T follicular helper cell (primary cell): Measurements from ENCODE around the gene COX7A2.
A peak's percentile ranks its signal among the peaks of the same experiment; 100 is the strongest.

Experiments
- DNase-seq: peaks from one replicate; pipeline ENCODE4 v3.0.0-alpha.2; 2020; ENCODE audit warnings: low read depth
- total RNA-seq, 2 experiments: gene quantifications; one replicate each; lab custom pipeline; 2026; lab: John Stamatoyannopoulos, UW

Gene COX7A2, protein sequence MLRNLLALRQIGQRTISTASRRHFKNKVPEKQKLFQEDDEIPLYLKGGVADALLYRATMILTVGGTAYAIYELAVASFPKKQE
- total RNA-seq = 67.9 to 115 reads per million in 2 experiments

DNA sequence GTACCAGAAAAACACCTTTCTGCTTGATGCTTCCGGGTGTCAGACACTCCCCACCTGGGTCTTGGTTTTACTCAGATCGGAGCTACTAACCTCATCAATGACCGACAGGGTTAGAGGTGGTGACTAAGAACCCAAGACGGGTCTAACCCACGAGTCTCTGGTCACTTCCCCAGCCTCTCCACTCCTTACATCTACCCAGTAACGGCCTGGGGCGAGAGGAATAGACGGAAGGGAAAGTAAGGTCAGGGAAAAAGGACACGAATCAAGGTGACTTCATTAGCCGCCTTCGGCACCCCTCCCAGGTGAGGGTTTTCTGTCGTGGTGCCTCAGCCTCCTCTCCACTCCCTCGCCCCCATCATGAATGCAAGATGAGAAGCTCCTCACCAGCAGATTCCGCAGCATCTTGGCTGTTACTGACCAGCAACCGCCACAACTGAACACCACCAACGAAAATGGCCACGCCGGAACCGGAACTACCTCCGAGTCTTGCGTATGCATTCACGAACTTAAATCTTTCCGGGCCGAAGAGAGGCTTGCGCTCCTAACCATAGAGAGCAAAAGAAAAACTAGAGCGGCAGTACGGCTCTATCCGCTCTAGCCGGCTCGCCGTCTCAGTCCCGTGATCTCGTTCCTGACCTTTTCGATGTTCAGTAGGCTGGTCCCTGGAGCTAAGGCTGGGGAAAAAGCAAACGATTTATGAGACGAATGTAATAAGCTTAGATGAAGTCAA lies at the start of gene COX7A2:
TSS of gene COX7A2 (minus strand) at position 469 of the 730 bp plus-strand sequence. CDS start at position 402, 67 bp downstream.
- peak; percentile 75 for DNase-seq

DNA sequence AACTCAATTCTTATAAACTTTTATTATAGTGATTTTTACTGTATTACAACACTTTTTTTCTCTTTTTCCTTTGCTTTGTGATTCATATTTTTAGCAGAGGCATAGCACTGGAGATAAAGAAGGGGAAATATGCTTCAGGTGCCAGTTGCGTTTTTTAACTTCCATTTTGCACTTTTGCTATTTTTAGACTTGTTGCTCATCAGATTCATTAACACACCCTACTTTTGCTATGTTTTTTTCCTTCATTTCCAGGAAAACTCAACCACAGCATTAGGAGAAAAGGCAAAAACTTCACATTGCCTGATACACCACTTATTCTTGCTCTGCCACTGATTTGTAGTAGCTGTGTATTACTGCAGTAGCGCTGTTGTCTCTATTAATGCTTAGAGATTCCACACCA lies 49.0 kb upstream of the COX7A2 start:
- DNase-seq = no peak

DNA sequence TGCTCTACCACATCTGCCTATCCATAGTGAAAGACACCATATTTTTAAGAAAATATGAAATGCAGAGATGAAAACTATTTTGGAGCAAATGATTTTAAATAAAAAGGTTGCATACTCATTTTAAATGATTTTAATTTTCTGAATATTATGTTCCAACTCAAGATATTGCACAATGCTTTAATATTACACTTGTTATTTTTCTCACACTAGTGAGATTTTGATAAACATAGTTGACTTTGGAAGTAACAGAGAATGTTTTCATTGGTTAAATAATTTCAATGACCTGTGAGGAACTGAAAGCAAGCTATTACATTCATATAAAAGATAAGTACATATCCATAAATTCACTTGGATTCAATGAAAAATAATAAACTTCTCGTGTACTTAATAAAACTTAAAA lies 48.1 kb upstream of the COX7A2 start:
- no peak for DNase-seq

DNA sequence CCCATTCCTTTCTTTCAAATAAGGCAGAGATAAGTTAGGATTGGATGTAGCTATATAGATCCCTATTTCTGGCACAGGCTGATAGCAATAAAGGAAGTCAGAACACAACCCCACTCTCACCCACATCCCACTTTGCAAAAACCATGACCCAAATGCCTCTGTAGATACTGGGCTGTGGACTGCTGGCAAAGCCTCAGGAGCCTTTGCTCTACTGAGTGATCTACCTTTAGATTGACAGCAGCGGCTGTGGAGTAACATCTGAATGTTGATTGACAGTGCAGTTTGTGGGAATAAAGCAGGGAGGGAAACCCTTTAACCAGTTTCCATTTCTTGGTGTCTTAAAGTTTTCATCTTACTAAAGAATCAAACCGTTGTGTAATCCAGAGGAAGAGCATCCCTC lies 47.7 kb upstream of the COX7A2 start:
- no peak for DNase-seq

DNA sequence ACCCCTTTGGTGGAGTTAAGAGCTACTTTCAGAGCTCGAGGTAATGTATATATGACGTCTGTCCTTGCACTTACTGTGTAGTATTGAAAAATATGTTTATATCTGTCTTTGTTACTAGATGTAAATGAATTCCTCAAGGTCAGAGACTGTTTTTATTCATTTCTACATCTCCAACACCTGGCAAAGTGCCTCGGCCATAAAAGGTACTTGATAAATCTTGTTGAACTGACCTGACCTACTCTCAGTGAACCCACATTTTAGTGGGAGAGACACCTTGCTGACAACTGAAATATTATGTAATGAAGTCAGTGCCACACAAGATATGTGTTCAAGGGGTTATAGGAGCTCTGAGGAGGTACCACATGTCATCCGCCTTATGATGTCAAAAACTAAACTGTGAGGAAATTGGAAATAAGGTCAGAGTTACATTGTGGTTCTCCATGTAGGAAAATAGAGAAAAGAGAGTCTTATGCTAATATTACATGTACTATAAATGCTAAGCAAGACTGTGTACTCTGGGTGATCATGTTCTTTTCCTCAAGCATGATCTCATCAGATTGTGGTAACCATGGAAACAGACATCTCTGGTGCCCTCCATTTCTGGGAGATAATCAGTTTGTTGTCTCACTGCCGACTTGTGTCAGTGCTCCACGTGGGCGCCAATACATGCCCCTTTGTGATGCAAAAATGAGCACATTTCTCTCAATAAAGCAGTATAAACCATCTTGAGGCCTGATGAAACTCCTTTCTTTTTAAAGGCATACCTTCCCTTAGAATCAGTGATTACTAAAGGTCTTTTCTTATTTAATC lies 46.7 kb upstream of the COX7A2 start:
- DNase-seq = no peak

DNA sequence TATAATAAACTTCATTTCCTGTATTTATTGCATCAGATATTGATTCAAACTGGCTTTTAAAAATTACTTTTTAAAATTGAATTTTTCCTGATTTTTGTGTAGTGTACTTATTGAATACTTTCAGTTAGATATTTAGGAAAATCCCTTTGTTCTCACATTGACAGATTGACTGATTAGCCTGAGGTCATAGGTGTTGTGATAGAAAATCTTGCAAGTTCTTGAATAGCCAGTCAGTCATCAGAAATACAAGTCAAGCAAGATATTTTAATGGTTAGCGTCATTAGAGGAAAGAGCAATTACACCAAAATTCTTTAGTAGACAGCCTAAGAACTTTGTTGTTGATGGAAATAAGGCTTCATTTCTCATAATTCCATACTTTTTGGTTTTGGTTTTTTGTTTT lies 44.4 kb upstream of the COX7A2 start:
- no peak for DNase-seq

DNA sequence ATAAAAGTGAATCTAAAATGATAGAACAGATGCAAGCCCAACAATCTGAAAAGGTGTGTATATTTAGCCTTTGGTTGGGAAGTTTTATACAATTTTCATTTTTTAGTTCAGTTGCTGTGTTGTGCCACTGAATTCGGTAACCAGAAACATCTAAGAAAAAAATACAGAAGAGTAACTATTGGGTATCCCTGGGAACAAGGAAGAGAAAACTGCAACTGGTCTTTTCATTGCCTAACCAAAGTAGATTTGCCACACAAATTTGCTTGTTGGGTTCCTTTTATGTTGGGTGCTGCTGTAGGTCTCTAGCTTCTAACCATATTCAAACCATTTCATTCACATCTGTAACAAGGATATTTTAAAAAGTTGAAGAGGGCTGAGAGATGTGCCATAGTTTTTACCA lies 43.8 kb upstream of the COX7A2 start:
- no peak for DNase-seq

DNA sequence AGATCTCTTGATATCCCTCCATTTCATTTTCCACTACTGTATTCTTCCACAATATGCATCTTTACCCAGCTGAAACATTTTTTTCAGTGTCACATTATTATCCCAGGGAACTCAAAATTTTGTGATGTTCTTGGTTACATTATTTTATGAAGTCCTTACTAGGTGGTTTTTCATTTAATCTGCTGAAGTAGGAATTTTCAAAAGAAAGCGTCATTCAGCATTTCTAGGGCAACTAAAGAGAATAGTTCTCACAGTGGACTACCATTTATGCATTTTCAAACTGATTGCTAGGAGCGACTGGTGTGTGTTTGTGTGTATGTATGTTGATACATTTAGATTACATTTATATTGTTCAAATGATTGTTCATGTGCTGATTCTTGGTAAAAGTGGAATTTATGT lies 43.4 kb upstream of the COX7A2 start:
- DNase-seq = no peak

DNA sequence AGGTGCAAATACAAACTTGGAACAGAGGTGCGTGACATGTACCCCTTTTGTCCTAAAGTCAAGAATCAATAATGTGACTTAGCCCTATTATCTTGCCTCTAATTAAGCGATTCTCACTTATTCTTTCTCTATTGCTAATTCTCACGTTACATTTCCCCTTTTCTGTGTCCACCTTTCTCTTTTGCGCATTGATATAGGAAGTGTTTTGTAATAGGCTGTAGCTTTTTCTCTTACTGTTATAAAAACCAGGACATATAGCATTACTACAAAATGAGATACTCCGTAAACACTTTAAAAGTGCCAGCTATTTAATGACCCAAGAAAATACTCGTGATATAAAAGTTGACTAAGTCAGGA lies 41.7 kb upstream of the COX7A2 start:
- DNase-seq = no peak

DNA sequence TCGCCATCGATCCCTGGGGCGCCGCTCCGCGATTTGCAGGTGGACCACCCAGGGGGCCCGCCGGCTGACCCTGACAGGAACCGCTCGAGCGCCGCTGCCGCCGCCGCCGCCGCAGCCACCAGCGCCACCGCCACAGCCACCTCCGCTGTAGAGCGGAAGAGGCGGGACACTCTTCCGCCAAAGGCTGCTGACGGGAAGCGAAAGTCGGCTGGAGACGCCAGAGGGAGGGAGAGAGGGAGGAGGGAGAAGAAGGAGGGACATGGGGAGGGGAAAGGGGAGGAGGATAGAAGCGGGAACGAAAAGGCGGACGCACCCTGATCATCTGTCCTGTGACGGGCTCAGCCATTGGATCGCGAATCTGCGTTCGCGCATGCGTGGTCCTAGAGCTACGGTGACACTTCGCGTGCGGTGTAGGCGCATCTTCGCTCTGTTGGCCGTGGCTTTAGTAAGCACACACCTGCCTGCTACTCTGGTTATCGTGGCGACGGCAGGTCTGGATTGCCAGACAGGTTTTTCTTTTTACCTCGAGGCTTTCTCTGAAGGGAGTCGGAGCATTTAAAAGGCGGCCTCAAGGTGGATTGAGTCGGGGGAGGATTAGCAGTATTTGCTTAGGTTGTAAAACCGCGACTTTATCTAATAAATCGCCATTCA lies 41.2 kb upstream of the COX7A2 start, which contains the start of gene TMEM30A:
TSS of gene TMEM30A (minus strand) at position 161 of the 651 bp plus-strand sequence. CDS start at position 7, 154 bp downstream.
- DNase-seq = peak; percentile 94

DNA sequence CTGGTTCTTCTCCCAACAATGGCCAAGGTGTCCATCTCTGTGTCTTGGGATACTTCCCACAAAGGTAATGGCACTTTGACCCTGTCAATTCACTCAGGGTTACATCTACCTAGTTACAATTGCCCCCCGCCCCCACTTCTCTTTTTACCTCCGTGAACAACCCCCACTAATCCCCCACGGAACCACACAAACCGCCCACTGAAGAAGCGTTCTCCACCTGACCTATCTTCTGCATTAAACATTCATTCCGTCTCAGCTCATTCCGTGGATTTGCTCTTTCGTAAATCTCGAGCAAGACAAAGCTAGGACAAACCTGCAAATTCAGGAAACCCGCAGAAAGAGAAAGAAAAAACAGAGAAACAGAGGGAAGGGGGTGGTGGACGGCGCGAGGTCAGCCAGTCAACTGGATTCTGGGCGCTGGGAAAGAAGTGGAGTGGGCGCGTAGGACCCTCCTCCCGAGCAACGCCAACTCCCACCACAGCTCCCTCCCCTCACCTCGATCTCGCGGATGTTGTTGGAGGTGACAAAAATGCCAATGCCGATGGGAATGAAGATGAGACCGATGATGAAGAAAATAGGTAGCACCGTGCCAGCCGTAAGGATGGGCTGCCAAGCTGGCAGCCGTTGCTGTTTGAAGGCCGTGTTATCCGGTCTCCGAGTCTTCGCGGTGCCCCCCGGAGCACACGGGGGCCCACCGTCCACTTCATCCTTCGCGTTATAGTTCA lies 40.5 kb upstream of the COX7A2 start:
- no peak for DNase-seq

DNA sequence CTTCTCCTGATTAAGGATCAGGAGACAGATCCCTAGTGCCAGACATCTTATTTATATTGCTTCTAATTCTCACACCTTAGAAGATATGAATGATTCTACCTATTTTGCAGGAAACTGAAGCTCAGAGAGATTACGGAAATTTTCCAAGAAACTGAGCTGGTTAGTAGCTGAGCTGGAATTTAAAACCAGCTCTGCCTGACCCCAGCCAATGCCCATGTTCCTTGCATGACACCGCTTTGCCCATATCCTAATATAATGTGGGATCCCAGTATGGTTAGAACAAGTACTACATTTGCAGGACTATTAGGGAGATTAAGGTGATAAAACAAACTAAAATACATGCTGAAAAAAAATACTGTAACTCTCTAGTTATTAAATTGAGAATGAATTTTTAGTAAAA lies 39.1 kb upstream of the COX7A2 start:
- DNase-seq = no peak

DNA sequence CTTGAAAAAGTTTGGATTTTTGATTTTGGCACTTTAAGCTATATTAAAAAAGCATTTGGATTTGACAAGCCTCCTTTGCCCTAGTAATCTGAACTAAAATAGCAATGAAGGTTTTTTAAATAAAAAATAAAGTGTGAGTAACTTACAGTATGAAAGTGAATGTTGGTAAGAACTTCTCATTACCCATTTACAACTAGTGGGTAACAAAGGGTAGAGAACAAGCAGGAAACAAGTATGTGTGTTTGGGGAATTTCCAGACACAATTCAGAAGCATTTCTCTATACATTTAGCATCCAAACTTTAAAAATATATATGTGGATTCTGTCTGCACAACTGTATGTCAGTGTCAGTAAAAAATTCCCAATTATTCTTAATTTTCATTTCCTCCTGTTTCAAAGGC lies 38.1 kb upstream of the COX7A2 start:
- no peak for DNase-seq

DNA sequence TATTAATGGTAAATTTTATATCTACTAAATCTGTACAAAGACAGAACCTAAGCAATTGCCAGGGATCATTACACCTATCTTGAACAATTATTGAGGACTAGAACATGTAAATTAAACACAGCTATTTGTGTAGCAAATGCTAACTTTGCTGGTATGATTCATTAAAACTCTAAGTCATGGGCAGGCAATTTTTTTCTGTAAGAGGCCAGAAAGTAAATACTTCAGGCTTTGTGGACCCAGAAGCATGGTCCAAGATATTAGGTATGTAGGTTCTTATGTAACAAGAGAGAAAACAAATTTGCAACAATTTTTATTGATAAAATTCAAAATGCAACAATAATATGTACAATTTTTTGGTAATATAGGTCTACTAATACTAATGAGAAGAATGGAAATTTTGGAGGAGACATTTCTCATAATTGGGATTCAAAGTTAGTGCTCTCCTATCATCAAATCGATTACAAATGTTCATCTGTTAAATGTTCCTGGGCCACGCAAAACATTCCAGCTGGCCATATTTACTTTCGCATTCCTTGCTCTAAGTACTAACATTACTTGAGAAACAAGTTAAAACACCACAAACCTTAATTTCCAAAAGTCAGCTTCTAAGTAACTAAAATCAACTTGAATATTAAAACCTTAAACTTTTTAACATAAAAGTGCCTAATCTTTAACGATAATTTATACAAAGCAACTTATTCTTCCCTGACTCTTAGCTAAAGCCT lies 36.7 kb upstream of the COX7A2 start:
- no peak for DNase-seq

DNA sequence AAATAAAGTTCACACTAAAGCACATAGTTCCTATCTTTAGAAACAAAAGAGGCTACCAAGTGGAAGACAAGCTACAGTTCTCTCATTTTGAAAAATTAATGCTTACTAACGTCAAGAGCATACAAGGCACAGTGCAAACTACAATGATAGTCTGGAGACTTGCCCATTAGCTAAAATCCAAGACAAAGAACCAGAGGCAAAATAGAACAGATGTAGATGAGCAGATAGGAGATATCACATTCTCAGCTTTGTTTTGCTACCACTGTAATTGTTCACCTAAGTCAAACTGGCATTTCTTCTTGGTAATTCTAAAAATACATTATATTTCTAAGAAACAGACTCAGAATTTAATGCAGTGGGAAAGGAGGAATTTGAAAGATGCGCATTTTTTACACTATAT lies 35.8 kb upstream of the COX7A2 start:
- no peak for DNase-seq

DNA sequence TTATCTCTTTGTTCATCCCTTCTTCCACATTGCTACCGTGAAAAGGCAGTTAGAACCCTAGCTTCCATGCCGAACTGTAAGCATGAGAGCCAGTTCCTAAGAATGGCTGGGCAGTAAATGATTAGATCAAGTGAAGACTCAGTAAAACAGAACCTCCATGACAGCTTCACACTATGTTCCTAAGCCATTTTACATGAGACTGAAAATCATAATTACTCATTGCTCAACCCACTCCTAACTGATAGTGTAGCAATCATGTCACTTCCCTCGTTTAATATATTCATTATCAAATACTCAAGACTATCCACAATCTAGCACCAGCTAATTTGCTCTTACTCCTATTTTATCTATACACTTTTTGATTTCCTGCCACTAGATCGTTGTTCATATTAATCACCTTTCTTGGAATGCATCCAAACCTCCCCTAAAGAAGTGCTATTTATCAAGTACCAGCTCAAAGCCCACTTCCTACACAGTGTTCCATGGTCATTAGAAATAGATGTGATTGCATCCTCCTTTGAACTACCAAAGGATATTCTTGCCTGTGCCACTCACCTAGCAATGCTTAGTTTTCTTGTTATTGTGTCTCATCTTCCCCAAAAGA lies 35.0 kb upstream of the COX7A2 start:
- no peak for DNase-seq

DNA sequence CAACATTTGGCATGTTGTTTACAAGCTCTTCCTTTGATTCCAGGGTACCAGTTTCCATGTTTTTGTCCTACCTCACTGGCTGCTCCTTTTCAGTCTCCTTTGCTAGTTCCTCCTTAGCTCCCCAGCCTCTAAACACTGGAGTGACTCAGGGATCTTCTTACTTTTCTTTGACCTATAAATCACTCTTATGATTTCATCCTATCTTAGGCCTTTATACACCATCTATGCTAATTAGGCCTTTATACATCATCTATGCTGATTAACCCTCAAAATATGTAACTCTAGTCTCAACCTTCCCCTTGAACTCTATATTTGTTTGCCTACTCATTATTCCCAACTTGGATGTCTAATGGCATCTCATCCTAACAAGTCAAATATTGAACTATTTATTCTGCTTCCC lies 31.5 kb upstream of the COX7A2 start:
- DNase-seq = no peak

DNA sequence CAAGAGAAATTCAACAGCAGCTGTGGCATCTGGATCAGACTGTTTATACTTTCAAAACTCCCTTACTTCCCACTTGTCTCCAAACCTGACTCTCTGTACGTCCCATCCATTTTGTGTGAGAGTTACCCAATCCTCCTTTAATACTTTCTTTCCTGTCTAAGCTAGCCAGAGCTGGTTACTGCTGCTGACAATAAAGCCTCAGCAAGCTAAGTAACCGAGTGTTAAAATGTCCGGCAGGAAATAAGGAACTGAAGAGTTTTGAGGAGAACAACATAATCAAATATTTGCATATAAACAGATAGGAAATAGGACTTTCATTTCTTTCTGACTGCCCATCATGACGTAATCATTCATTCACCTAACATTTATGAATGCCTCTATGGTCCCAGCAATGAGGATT lies 29.4 kb upstream of the COX7A2 start:
- DNase-seq = no peak

DNA sequence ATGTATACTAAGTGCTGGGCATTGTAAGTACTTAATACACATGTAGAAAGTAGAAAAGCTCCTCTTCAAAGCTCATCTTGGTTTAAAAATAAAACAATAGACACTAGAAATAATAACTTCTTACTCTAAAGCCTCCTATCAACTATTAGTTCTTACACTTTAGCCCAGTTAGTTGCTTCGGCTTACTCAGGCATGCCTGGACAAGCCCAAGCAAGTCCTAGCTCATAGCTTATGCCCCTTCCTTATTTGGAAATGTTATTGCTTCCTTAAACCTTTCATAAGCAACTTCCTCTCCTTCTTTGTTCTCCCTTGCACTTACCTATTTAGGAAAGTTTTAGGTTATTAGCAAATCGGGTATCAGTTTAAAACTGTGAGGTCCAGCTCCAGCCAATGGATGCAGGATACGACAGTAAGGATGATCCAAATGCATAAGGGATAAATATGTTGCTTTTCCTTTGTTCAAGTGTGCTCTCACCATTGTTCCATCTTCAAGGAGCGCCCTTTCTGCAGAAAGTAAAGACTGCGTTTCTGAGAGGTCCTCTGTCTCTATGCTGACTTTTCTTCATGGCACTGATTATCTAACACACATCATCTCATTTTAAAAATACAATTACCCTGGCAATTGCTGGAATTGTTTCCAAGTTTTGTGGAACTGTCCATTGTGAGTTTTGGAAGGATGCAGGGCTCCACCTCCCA lies 28.7 kb upstream of the COX7A2 start:
- no peak for DNase-seq

DNA sequence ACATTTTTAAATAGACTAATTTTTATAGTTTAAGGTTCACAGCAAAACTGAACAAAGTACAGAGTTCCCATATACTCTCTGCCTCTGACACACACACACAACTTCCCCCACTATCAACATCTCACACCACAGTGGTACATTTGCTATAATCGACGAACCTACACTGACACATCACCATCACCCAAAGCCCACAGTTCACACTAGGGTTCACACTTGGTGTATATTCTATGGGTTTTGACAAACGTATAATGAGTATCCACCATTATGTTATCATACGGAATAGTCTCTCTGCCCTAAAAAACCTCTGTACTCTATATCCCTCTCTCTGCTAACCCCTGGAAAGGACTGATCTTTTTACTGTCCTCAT lies 25.4 kb upstream of the COX7A2 start:
- DNase-seq = no peak
